Caco-2 (cell line): ENCODE data around the gene TMEM236. TPM values are rescaled to one million over a fixed set of nuclear protein-coding genes. Genes with fewer than 3 reads are reported as not detected.

Experiments
- BruUV-seq: library from RNA; stranded (reverse); fragments of 400-500 nt; replicated peaks from 2 replicates; lab custom pipeline; 2021; lab: Mats Ljungman, UMichigan
- CTCF ChIA-PET: fragments of 300-600 bp; sonication (Branson Sonifier 250); formaldehyde crosslinking; loops from one replicate; lab custom pipeline; 2022; ENCODE audit warnings: antibody characterized with exemption; lab: Charles Lee
- POLR2A ChIA-PET: fragments of 300-600 bp; sonication (Branson Sonifier 250); formaldehyde crosslinking; loops from one replicate; lab custom pipeline; 2022; ENCODE audit warnings: antibody characterized with exemption; lab: Charles Lee
- DNase-seq, 2 experiments: peaks; one replicate each; pipeline versions ENCODE4 v3.0.0 to v3.0.0-alpha.2; 2020 to 2022
- H3K27me3 ChIP-seq: replicated peaks from 2 replicates; pipeline ENCODE4 v1.6.0; 2011; ENCODE audit warnings: low read length; ENCODE audit not compliant: control insufficient read depth, insufficient read depth
- H3K36me3 ChIP-seq: 2 replicates; pipeline ENCODE4 v1.5.1; 2011; ENCODE audit warnings: low read length; ENCODE audit not compliant: control insufficient read depth, insufficient read depth
- H3K4me1 ChIP-seq: fragments of 250-450 bp; sonication (Bioruptor Pico); 2 replicates; pipeline ENCODE4 v1.5.1; 2020; ENCODE audit warnings: mild to moderate bottlenecking
- H3K4me3 ChIP-seq: 2 replicates; pipeline ENCODE4 v1.5.1; 2011; ENCODE audit warnings: low read depth, mild to moderate bottlenecking, control low read depth, low read length
- H3K9me3 ChIP-seq: fragments of 250-450 bp; sonication (Bioruptor Pico); 2 replicates; pipeline ENCODE4 v1.5.1; 2020; ENCODE audit warnings: mild to moderate bottlenecking, moderate library complexity
- H3K27ac Mint-ChIP-seq: one replicate; pipeline ENCODE4 v1.8.0; 2022; ENCODE audit warnings: mixed read lengths; ENCODE audit not compliant: unreplicated experiment
- H3K27me3 Mint-ChIP-seq: one replicate; pipeline ENCODE4 v1.8.0; 2022; ENCODE audit warnings: mixed read lengths; ENCODE audit not compliant: insufficient read depth, unreplicated experiment
- H3K36me3 Mint-ChIP-seq: one replicate; pipeline ENCODE4 v1.8.0; 2022; ENCODE audit warnings: mild to moderate bottlenecking, mixed read lengths; ENCODE audit not compliant: insufficient read depth, unreplicated experiment
- H3K4me1 Mint-ChIP-seq: one replicate; pipeline ENCODE4 v1.8.0; 2022; ENCODE audit warnings: low read depth, mixed read lengths; ENCODE audit not compliant: unreplicated experiment
- H3K4me3 Mint-ChIP-seq: one replicate; pipeline ENCODE4 v1.8.0; 2022; ENCODE audit warnings: mild to moderate bottlenecking, moderate library complexity, mixed read lengths; ENCODE audit not compliant: unreplicated experiment
- H3K9me3 Mint-ChIP-seq: one replicate; pipeline ENCODE4 v1.8.0; 2022; ENCODE audit warnings: mixed read lengths; ENCODE audit not compliant: unreplicated experiment
- intact Hi-C: fragments of 100-400 bp; cut with micrococcal nuclease; formaldehyde crosslinking; loops from one replicate; pipeline ENCODE4 v1.10.0; 2022; ENCODE audit not compliant: unreplicated experiment
- total RNA-seq: library from RNA; stranded (reverse); gene quantifications from 2 replicates; pipeline ENCODE4 v1.2.3, GENCODE V29; 2022
- TF ChIP-seq, protein P1 (sequence below), 2 experiments: fragments of 200-600 bp in 1 of 2; IDR thresholded peaks; 1 replicate in 1 of 2; 2 replicates in 1 of 2; pipeline versions ENCODE4 v1.5.1 to v1.8.0; 2011 to 2022; ENCODE audit warnings: antibody characterized with exemption in 1 of 2, control low read depth in 1 of 2, inconsistent platforms in 1 of 2, low read depth in 1 of 2, low read length in 1 of 2, mild to moderate bottlenecking in 1 of 2, moderate library complexity in 1 of 2; ENCODE audit not compliant: insufficient read depth in 1 of 2, severe bottlenecking in 1 of 2, unreplicated experiment in 1 of 2

Gene TMEM236
- total RNA-seq, 1 experiment from 2014 or later = 0.64 TPM

GRCh38 chr10:17836942-17837341 is 84.9 kb downstream of the TMEM236 start:
- POLR2A ChIA-PET = no interaction called here
- peak overlapping the region; percentile 55 for H3K4me3 Mint-ChIP-seq
- CTCF ChIA-PET = interaction anchor here (0.6 to 1.0 kb wide), 2 partner anchors 379 to 398 kb away, joined by 3 read pairs; no protein-coding TSS in a partner anchor
- no peaks in the 10 kb centered on the region for H3K36me3 ChIP-seq
- H3K9me3 ChIP-seq = no peaks in the 10 kb centered on the region
- H3K4me1 ChIP-seq = peaks cover 11% of the 10 kb centered on the region
- H3K36me3 Mint-ChIP-seq = no peaks in the 10 kb centered on the region
- BruUV-seq = no TSS peak
- intact Hi-C loops = no loop called here
- no peaks in the 10 kb centered on the region for H3K9me3 Mint-ChIP-seq
- peak overlapping the region; percentile 11 for H3K4me3 ChIP-seq
- DNase-seq = peak; percentile 70 to 79
- H3K27me3 Mint-ChIP-seq = no peaks in the 10 kb centered on the region
- TF ChIP-seq, protein P1, sequence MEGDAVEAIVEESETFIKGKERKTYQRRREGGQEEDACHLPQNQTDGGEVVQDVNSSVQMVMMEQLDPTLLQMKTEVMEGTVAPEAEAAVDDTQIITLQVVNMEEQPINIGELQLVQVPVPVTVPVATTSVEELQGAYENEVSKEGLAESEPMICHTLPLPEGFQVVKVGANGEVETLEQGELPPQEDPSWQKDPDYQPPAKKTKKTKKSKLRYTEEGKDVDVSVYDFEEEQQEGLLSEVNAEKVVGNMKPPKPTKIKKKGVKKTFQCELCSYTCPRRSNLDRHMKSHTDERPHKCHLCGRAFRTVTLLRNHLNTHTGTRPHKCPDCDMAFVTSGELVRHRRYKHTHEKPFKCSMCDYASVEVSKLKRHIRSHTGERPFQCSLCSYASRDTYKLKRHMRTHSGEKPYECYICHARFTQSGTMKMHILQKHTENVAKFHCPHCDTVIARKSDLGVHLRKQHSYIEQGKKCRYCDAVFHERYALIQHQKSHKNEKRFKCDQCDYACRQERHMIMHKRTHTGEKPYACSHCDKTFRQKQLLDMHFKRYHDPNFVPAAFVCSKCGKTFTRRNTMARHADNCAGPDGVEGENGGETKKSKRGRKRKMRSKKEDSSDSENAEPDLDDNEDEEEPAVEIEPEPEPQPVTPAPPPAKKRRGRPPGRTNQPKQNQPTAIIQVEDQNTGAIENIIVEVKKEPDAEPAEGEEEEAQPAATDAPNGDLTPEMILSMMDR (IDR thresholded peaks at IDR 0.05; ENCODE audit: insufficient read depth in 1 of 2, low read depth in 1 of 2, low read length in 1 of 2, severe bottlenecking in 1 of 2, unreplicated experiment in 1 of 2) = no peak
- H3K27ac Mint-ChIP-seq = peak overlapping the region; percentile 26
- H3K27me3 ChIP-seq = no peaks in the 10 kb centered on the region
- H3K4me1 Mint-ChIP-seq = peaks cover 20% of the 10 kb centered on the region

DNA sequence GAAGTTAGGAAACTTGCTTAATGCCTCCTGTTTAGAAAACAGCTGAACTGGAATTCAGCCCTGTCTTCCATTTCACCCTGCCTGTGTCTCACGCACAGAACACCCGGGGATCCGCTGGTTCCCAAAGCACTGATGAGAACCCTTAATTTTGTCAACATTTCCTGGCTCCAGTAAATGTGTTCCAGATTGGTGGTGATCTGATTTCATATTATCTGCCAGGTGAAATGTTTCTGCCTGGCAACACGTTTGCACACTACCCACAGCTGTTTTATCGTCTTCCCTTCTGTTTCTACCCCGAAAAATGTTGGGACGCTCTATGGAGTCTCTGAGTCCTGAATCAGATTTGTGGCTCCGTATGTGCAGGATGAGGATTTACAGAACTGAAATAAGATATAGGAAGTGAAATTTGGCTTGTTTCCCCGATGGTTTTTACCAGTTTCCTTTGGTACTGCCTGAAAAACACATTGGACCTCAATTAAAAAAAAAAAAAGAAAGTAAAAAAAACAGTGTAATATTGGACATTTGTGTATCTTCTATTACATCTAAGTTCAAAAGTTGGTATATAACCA is 86.2 kb downstream of the TMEM236 start:
- TF ChIP-seq, protein P1 (IDR thresholded peaks at IDR 0.05; ENCODE audit: insufficient read depth in 1 of 2, low read depth in 1 of 2, low read length in 1 of 2, severe bottlenecking in 1 of 2, unreplicated experiment in 1 of 2) = no peak
- H3K9me3 Mint-ChIP-seq = no peaks in the 10 kb centered on the region
- no peak for DNase-seq
- H3K27me3 Mint-ChIP-seq = no peaks in the 10 kb centered on the region
- peaks cover 20% of the 10 kb centered on the region for H3K4me1 Mint-ChIP-seq
- Histone ChIP-seq H3K36me3 (no peaks in the 10 kb centered on the region), H3K4me1 (peaks cover 11% of the 10 kb centered on the region), H3K4me3 (no peak overlapping the region), H3K9me3 (no peaks in the 10 kb centered on the region), H3K27me3 (no peaks in the 10 kb centered on the region)
- H3K36me3 Mint-ChIP-seq = no peaks in the 10 kb centered on the region
- intact Hi-C loops = no loop called here
- H3K4me3 Mint-ChIP-seq = no peak overlapping the region
- no peak overlapping the region for H3K27ac Mint-ChIP-seq
- ChIA-PET CTCF (interaction anchor here (0.6 kb wide), 1 partner anchor 221 kb away, joined by 3 read pairs; no protein-coding TSS in a partner anchor), POLR2A (no interaction called here)
- no TSS peak for BruUV-seq

DNA sequence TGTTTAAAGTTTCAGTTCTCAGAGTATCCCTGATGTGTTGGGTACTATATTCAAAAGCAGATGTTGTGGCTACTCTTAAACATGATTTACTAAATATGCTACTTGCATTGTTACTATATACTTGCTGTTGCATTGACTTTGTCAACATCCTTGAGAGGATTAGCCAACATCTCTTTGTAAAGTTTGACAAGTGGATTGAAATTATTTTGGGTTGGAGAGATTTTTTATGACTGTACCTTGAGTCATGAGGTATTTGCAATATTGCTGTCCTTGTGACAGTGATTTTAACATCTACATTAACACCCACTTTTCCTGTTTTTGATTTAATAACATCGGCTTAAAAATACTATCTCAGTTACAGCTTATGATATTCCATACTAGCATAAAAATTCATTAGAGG is 89.0 kb downstream of the TMEM236 start:
- ChIA-PET CTCF (no interaction called here), POLR2A (no interaction called here)
- Mint-ChIP-seq H3K4me1 (peaks cover 12% of the 10 kb centered on the region), H3K27ac (no peak overlapping the region), H3K36me3 (no peaks in the 10 kb centered on the region), H3K4me3 (no peak overlapping the region), H3K9me3 (no peaks in the 10 kb centered on the region), H3K27me3 (no peaks in the 10 kb centered on the region)
- H3K27me3 ChIP-seq = no peaks in the 10 kb centered on the region
- DNase-seq = no peak
- no TSS peak for BruUV-seq
- peaks cover 5% of the 10 kb centered on the region for H3K4me1 ChIP-seq
- TF ChIP-seq, protein P1 (IDR thresholded peaks at IDR 0.05; ENCODE audit: insufficient read depth in 1 of 2, low read depth in 1 of 2, low read length in 1 of 2, severe bottlenecking in 1 of 2, unreplicated experiment in 1 of 2) = no peak
- intact Hi-C loops = no loop called here
- no peaks in the 10 kb centered on the region for H3K36me3 ChIP-seq
- no peaks in the 10 kb centered on the region for H3K9me3 ChIP-seq
- H3K4me3 ChIP-seq = no peak overlapping the region
